Subcutaneous adipose tissue (tissue), 4 donors: ENCODE results near the gene OLFM2. TPM values are rescaled to one million over a fixed set of nuclear protein-coding genes. Genes with fewer than 3 reads are reported as not detected.

Experiments
- CTCF ChIP-seq: fragments of 450-650 bp; IDR thresholded peaks from one replicate; pipeline ENCODE4 v1.5.1; 2016; ENCODE audit warnings: low read depth, mild to moderate bottlenecking, control low read depth, antibody characterized with exemption, moderate library complexity
- total RNA-seq, 4 donors: library from RNA; depleted of rRNA; stranded (reverse); fragments of >200 nt; gene quantifications; one replicate each; pipeline ENCODE4 v1.1.0, GENCODE V29; 2016

The OLFM2 gene
- total RNA-seq, 4 donors from 2014 or later, result 21.8 to 258 (median 57.7) TPM

DNA sequence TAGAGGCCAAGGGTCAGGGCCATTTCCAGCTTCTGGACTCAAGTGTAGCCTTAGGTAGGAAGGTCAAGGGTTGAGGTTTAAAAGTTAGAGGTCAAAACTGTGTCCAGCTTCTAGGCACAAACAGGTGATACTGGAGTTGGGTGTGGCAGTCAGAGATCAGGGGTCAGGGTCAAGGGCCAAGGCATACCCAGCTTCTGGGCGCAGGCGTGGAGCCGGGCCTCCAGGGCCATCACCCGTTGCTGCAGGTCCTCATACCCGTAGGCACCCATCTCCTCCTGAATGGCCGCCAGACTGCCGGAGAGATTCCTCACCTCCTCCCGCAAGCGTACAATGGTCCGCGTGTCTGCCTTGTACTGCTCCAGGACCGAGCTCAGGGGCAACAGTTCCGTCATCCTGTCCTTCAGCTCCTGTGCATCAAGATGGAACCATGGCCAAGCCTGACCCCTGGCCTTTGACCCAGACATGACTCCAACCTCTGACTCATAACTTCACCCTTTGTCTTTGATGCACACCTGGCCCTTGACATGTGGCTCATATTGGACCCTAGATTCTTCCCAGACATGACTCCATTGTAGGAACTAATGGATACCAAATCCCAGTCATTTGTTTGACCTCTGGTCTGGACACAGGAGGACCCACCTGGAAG lies 79.1 kb downstream of the OLFM2 start:
- TF ChIP-seq CTCF, result no peak

DNA sequence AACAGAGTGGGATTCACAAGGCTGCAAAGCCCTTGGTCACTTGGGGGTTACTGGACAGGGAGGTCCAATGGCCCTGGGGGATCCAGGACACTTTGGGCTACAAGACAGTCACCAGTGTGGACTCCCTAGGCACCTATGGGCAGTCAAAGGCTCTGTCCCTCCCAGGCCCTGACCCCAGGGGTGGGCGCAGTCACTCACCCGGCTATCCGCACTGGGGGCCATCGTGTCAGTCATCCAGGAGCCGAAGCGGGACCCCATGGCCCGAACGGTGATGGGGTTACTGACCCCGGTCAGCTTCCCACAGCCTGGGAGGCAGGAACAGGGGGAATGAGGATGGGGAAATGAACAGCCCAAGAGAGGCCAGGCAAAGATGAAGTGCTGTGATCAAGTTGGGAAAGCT lies 79.7 kb downstream of the OLFM2 start:
- TF ChIP-seq CTCF, result no peak

DNA sequence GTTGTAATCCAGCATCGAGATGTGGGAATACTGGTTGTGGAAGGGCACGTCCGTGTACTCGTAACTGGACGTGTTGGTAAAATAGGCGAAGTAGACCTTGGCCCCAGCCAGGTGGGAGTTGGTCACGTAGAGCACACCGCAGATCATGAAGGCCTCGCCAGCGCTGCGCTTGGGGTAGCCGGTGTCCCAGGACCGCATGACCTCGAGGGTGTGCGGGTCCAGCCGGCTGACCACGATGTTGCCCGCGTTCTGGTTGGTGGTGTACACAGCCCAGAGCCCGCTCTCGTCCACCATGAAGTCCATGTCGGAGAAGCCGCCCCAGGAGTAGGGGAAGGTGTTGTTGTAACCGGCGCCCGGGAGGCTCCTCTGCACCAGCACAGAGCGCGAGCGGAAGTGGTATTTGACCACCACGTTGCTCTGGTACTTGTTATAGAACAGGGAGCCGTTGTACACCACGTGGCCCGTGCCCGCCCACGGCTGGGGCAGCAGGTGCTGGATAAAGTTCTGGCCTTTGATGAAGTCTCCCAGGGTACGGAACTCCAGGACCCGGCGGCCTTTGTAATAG lies 82.0 kb downstream of the OLFM2 start:
- no peak for TF ChIP-seq CTCF

- TF ChIP-seq CTCF, result no peak
Measured at GRCh38 chr19:9850235-9850959, 85.9 kb downstream of the OLFM2 start.

- no peak for TF ChIP-seq CTCF
Measured at GRCh38 chr19:9849791-9850190, 86.5 kb downstream of the OLFM2 start.

GRCh38 chr19:9848762-9849161 lies 87.6 kb downstream of the OLFM2 start:
- TF ChIP-seq CTCF, result no peak

GRCh38 chr19:9848060-9848459 lies 88.3 kb downstream of the OLFM2 start:
- no peak for TF ChIP-seq CTCF
